HG03558 (cell line): ENCODE measurements around the gene EMP1.

ENCODE experiments used
- ATAC-seq: cut with Tn5 transposase; IDR thresholded peaks from one replicate; pipeline ENCODE4 v1.9.1; 2021; ENCODE audit warnings: moderate number of reproducible peaks; ENCODE audit not compliant: unreplicated experiment; ENCODE audit errors: extremely low read depth

EMP1 gene

GRCh38 chr12:13196130-13196921 is at the start of gene EMP1:
EMP1 (plus strand) TSS chr12:13196726; CDS start chr12:13211511, 14,785 bp downstream.
- peak; percentile 90 for ATAC-seq

- no peak for ATAC-seq
Measured at GRCh38 chr12:13147688-13148484, 48.6 kb upstream of the EMP1 start.

GRCh38 chr12:13148485-13148847 is 48.1 kb upstream of the EMP1 start:
- ATAC-seq = no peak

- no peak for ATAC-seq
Measured at GRCh38 chr12:13149411-13149810, 47.1 kb upstream of the EMP1 start.

GRCh38 chr12:13152281-13152680 is 44.2 kb upstream of the EMP1 start:
- ATAC-seq = no peak

- ATAC-seq = no peak
Measured at GRCh38 chr12:13152756-13153155, 43.8 kb upstream of the EMP1 start.

- ATAC-seq = no peak
Measured at GRCh38 chr12:13153180-13153579, 43.3 kb upstream of the EMP1 start.

- no peak for ATAC-seq
Measured at GRCh38 chr12:13154027-13154538, 42.4 kb upstream of the EMP1 start.

GRCh38 chr12:13154831-13155230 is 41.7 kb upstream of the EMP1 start:
- ATAC-seq = no peak

GRCh38 chr12:13156277-13156676 is 40.2 kb upstream of the EMP1 start:
- ATAC-seq = no peak

GRCh38 chr12:13161172-13161571 is 35.4 kb upstream of the EMP1 start:
- ATAC-seq = no peak

GRCh38 chr12:13162904-13163303 is 33.6 kb upstream of the EMP1 start:
- no peak for ATAC-seq

- ATAC-seq = no peak
Measured at GRCh38 chr12:13163868-13164635, 32.5 kb upstream of the EMP1 start.

GRCh38 chr12:13164921-13165616 is 31.5 kb upstream of the EMP1 start:
- no peak for ATAC-seq

GRCh38 chr12:13165617-13166041 is 30.9 kb upstream of the EMP1 start:
- no peak for ATAC-seq

- ATAC-seq = no peak
Measured at GRCh38 chr12:13167226-13167625, 29.3 kb upstream of the EMP1 start.

GRCh38 chr12:13167906-13168305 is 28.6 kb upstream of the EMP1 start:
- no peak for ATAC-seq

GRCh38 chr12:13169272-13169671 is 27.3 kb upstream of the EMP1 start:
- no peak for ATAC-seq

GRCh38 chr12:13170892-13171490 is 25.5 kb upstream of the EMP1 start:
- ATAC-seq = no peak
